Mesenchymal stem cell (in vitro differentiated cells and primary cell): ENCODE measurements around the gene TRAM2.

Experiments
- DNase-seq: peaks from one replicate; pipeline ENCODE4 v3.0.0-alpha.2; 2013
- H2AFZ ChIP-seq: one replicate; pipeline ENCODE4 v1.6.1; 2013; ENCODE audit warnings: low read depth, mild to moderate bottlenecking, control low read depth, inconsistent platforms, low read length, moderate library complexity
- H2AK5ac ChIP-seq: 2 replicates; pipeline ENCODE4 v1.6.1; 2013; ENCODE audit warnings: low read length, moderate library complexity, mild to moderate bottlenecking, inconsistent platforms; ENCODE audit not compliant: severe bottlenecking
- H2BK120ac ChIP-seq: one replicate; pipeline ENCODE4 v1.6.1; 2013; ENCODE audit warnings: low read depth, mild to moderate bottlenecking, inconsistent platforms, low read length, moderate library complexity
- H2BK12ac ChIP-seq, 2 experiments: one replicate each; pipeline ENCODE4 v1.6.1; 2013; ENCODE audit warnings: inconsistent platforms in 2 of 2, low read length in 2 of 2, mild to moderate bottlenecking in 2 of 2, moderate library complexity in 2 of 2, control low read depth in 1 of 2
- H2BK15ac ChIP-seq: one replicate; pipeline ENCODE4 v1.6.1; 2013; ENCODE audit warnings: mild to moderate bottlenecking, low read depth, inconsistent platforms; ENCODE audit not compliant: poor library complexity, severe bottlenecking
- H2BK5ac ChIP-seq: 2 replicates; pipeline ENCODE4 v1.6.1; 2013; ENCODE audit warnings: low read depth, mild to moderate bottlenecking, low read length, control low read depth, inconsistent platforms; ENCODE audit not compliant: poor library complexity, severe bottlenecking
- H3K14ac ChIP-seq, 2 experiments: one replicate each; pipeline ENCODE4 v1.6.1; 2013; ENCODE audit warnings: inconsistent platforms in 2 of 2, low read length in 2 of 2, control low read depth in 1 of 2, mild to moderate bottlenecking in 1 of 2, moderate library complexity in 1 of 2
- H3K18ac ChIP-seq, 2 experiments: one replicate each; pipeline ENCODE4 v1.6.1; 2013; ENCODE audit warnings: inconsistent platforms in 2 of 2, low read length in 2 of 2, control low read depth in 1 of 2, low read depth in 1 of 2, mild to moderate bottlenecking in 1 of 2
- H3K23ac ChIP-seq, 2 experiments: one replicate each; pipeline ENCODE4 v1.6.1; 2013; ENCODE audit warnings: inconsistent platforms in 2 of 2, low read length in 2 of 2, mild to moderate bottlenecking in 2 of 2, moderate library complexity in 2 of 2, control low read depth in 1 of 2
- H3K27ac ChIP-seq: 2 replicates; pipeline ENCODE4 v1.5.1; 2013; ENCODE audit warnings: mild to moderate bottlenecking, moderate library complexity, low read length, control low read depth, inconsistent platforms; ENCODE audit not compliant: poor library complexity, severe bottlenecking
- H3K27me3 ChIP-seq, 2 experiments: 2 replicates each; pipeline versions ENCODE4 v1.6.1 to v1.7.0; 2013; ENCODE audit warnings: low read length in 2 of 2, mild to moderate bottlenecking in 2 of 2, moderate library complexity in 2 of 2, control low read depth in 1 of 2, inconsistent platforms in 1 of 2; ENCODE audit not compliant: control insufficient read depth in 1 of 2, insufficient read depth in 1 of 2
- H3K36me3 ChIP-seq, 2 experiments: 2 replicates each; pipeline versions ENCODE4 v1.6.1 to v1.7.0; 2013; ENCODE audit warnings: low read length in 2 of 2, control low read depth in 1 of 2, inconsistent platforms in 1 of 2, low read depth in 1 of 2, mild to moderate bottlenecking in 1 of 2; ENCODE audit not compliant: insufficient read depth in 2 of 2, control insufficient read depth in 1 of 2
- H3K4ac ChIP-seq, 2 experiments: one replicate each; pipeline ENCODE4 v1.6.1; 2013; ENCODE audit warnings: inconsistent platforms in 2 of 2, low read length in 2 of 2, mild to moderate bottlenecking in 2 of 2, moderate library complexity in 2 of 2, control low read depth in 1 of 2, low read depth in 1 of 2
- H3K4me1 ChIP-seq: 2 replicates; pipeline ENCODE4 v1.6.1; 2013; ENCODE audit warnings: low read depth, low read length, control low read depth; ENCODE audit not compliant: control insufficient read depth, insufficient read depth
- H3K4me2 ChIP-seq: 2 replicates; pipeline ENCODE4 v1.6.1; 2013; ENCODE audit warnings: low read length, mild to moderate bottlenecking, inconsistent platforms; ENCODE audit not compliant: poor library complexity, severe bottlenecking
- H3K4me3 ChIP-seq, 2 experiments: 2 replicates each; pipeline versions ENCODE4 v1.5.1 to v1.7.0; 2013; ENCODE audit warnings: low read length in 2 of 2, mild to moderate bottlenecking in 2 of 2, control low read depth in 1 of 2, low read depth in 1 of 2; ENCODE audit not compliant: insufficient read depth in 1 of 2
- H3K79me1 ChIP-seq: replicated peaks from 2 replicates; pipeline ENCODE4 v1.6.1; 2013; ENCODE audit warnings: mild to moderate bottlenecking, control low read depth, low read length, inconsistent platforms; ENCODE audit not compliant: poor library complexity, severe bottlenecking
- H3K9ac ChIP-seq: 2 replicates; pipeline ENCODE4 v1.7.0; 2013; ENCODE audit warnings: mild to moderate bottlenecking, low read length, moderate library complexity
- H3K9me3 ChIP-seq: 2 replicates; pipeline ENCODE4 v1.7.0; 2013; ENCODE audit warnings: mild to moderate bottlenecking, low read length; ENCODE audit not compliant: control insufficient read depth
- H4K8ac ChIP-seq: one replicate; pipeline ENCODE4 v1.6.1; 2013; ENCODE audit warnings: inconsistent platforms, mild to moderate bottlenecking, low read length, moderate library complexity
- H4K91ac ChIP-seq: one replicate; pipeline ENCODE4 v1.6.1; 2013; ENCODE audit warnings: mild to moderate bottlenecking, low read length, inconsistent platforms
- WGBS: methylation state at CpG from one replicate; pipeline ENCODE4 v1.1.7; 2013; ENCODE audit warnings: mixed read lengths; 5-methylcytosine and 5-hydroxymethylcytosine counted together

The TRAM2 gene

DNA sequence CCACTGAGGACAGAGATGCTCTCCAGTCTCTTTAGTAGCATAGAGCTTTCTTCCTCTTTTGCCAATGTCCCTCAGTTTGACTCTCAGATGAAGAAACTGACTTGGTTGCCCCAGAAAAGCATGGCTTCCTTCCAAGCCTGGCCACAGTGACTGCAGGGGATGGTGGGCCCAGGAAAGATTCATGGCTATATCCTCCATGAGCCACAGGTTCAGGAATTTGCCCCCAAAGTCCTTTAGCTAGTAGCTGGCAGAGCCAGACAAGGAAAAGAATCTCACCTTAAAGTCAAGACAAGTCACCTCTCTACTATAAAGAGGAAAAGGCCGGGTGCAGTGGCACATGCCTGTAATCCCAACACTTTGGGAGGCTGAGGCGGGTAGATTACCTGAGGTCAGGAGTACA, 43.4 kb downstream of the TRAM2 start:
- peak overlapping the region in 1 of 2 experiments; percentile 81 for H2BK12ac ChIP-seq

DNA sequence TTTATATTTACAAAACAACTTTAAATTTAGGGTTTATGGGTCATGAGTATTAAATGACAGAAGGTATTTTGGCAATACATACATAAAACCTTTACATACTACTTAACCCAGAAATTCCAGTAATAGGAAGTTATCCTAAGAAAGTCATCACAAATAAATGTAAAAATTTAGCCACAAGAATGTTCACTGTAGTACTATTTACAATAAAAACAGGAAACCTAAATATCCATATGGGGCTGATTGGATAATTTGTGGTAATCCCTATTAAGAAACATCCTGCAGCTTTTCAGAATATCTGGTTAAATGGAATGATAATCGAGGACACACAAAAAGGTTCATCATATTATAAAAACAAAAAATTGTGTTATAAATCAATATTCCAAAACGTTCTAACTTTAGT, 44.4 kb downstream of the TRAM2 start:
- Histone ChIP-seq H3K36me3 (peaks cover 51 to 86% of the 10 kb centered on the region in 2 experiments), H2AFZ (no peak overlapping the region), H3K27ac (no peak overlapping the region), H3K27me3 (no peaks in the 10 kb centered on the region), H3K9me3 (no peaks in the 10 kb centered on the region), H2BK5ac (no peak overlapping the region), H2BK15ac (no peak overlapping the region), H3K79me1 (peaks cover 22% of the 10 kb centered on the region), H2AK5ac (no peak overlapping the region), H2BK12ac (no peak overlapping the region), H3K9ac (no peak overlapping the region), H2BK120ac (no peak overlapping the region), H3K4me3 (no peak overlapping the region), H3K4ac (no peak overlapping the region), H4K8ac (no peak overlapping the region), H3K4me1 (peaks cover 26% of the 10 kb centered on the region), H3K18ac (no peak overlapping the region), H3K23ac (no peak overlapping the region), H3K4me2 (no peak overlapping the region), H4K91ac (no peak overlapping the region), H3K14ac (no peak overlapping the region)
- DNase-seq, result no peak
- WGBS, result no CpG with 5 or more reads among the region's 2 CpGs

More for the DNA sequence above, 43.4 kb downstream of the TRAM2 start:
- Histone ChIP-seq H3K36me3 (peaks cover 44 to 77% of the 10 kb centered on the region in 2 experiments), H2AFZ (no peak overlapping the region), H2AK5ac (peak overlapping the region; percentile 66), H3K4ac (peak overlapping the region in 1 of 2 experiments; percentile 15), H3K4me2 (no peak overlapping the region), H2BK15ac (no peak overlapping the region), H4K91ac (no peak overlapping the region), H3K18ac (peak overlapping the region; percentile 26 to 89), H3K9ac (no peak overlapping the region), H3K4me1 (peaks cover 30% of the 10 kb centered on the region), H3K79me1 (peaks cover 23% of the 10 kb centered on the region), H3K9me3 (no peaks in the 10 kb centered on the region), H4K8ac (peak overlapping the region; percentile 74), H2BK5ac (no peak overlapping the region), H2BK120ac (peak overlapping the region; percentile 69), H3K4me3 (no peak overlapping the region), H3K27me3 (no peaks in the 10 kb centered on the region), H3K23ac (no peak overlapping the region), H3K14ac (peak overlapping the region in 1 of 2 experiments; percentile 78), H3K27ac (peak overlapping the region; percentile 8)
- DNase-seq, result no peak
- WGBS, result 78% methylated on average over 1 of the region's 2 CpGs

DNA sequence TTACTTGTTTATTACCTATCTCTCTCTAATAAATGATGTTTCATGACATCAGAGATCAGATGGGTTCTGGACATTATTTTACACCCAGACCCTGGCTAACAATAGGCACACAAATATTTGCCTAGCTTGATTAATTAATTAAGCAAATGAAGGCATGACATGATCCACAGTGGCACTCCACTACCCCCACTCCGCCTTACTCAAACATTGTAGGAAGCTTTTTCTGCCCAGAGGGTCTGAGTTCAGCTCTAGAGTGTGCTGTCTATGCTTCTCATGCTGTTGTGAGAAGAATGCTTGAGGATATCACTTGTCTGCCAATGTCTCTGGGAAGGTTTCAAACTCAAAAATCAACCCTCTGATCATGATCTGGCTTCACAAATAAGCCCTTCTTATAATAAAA, 45.0 kb downstream of the TRAM2 start:
- H2BK5ac ChIP-seq, result no peak overlapping the region
- no CpG with 5 or more reads among the region's 1 CpG for WGBS
- H3K79me1 ChIP-seq, result peaks cover 22% of the 10 kb centered on the region

DNA sequence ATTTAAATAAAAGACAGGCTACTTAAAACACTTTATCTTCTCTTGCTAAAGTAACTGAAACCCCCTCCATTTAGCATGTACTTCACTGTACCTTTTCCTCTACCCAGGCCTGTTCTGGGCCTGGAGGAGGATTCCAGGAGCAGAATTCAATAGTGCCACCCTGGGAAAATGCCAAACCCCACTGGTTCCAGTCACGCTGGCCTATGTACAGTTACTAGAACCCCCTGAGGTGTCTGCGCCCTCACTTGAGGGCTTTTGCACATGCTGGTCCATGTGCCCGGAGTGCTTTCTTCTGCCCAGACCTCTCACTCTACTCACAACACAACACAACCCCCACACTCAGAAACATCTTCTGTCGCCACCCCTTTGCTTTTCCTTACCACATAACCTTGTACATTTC, 45.5 kb downstream of the TRAM2 start:
- Histone ChIP-seq H3K14ac (no peak overlapping the region), H2BK5ac (no peak overlapping the region), H3K27ac (peak overlapping the region; percentile 7), H3K4me2 (no peak overlapping the region), H2AK5ac (peak overlapping the region; percentile 94), H3K9me3 (no peaks in the 10 kb centered on the region), H2AFZ (no peak overlapping the region), H3K27me3 (no peaks in the 10 kb centered on the region), H4K8ac (peak overlapping the region; percentile 66), H3K4me1 (peaks cover 23% of the 10 kb centered on the region), H3K18ac (peak overlapping the region; percentile 65 to 70), H3K79me1 (peaks cover 22% of the 10 kb centered on the region), H2BK15ac (peak overlapping the region; percentile 78), H4K91ac (peak overlapping the region; percentile 80), H3K4me3 (no peak overlapping the region), H2BK12ac (peak overlapping the region in 1 of 2 experiments; percentile 18), H3K9ac (no peak overlapping the region), H3K4ac (peak overlapping the region in 1 of 2 experiments; percentile 53), H3K36me3 (peaks cover 47 to 87% of the 10 kb centered on the region in 2 experiments), H3K23ac (no peak overlapping the region), H2BK120ac (no peak overlapping the region)
- no peak for DNase-seq
- over 99% methylated on average over 4 of the region's 4 CpGs for WGBS

More for the DNA sequence above, 45.0 kb downstream of the TRAM2 start:
- no peak overlapping the region for H3K4me2 ChIP-seq
- peak overlapping the region in 1 of 2 experiments; percentile 48 for H2BK12ac ChIP-seq
- H3K27ac ChIP-seq, result peak overlapping the region; percentile 27
- no peak overlapping the region for H4K91ac ChIP-seq
- H3K4me3 ChIP-seq, result no peak overlapping the region
- H3K4ac ChIP-seq, result peak overlapping the region; percentile 24 to 75
- H3K9me3 ChIP-seq, result no peaks in the 10 kb centered on the region
- H2BK120ac ChIP-seq, result no peak overlapping the region
- no peak overlapping the region for H2BK15ac ChIP-seq
- H3K27me3 ChIP-seq, result no peaks in the 10 kb centered on the region
- H3K14ac ChIP-seq, result peak overlapping the region in 1 of 2 experiments; percentile 56
- H3K9ac ChIP-seq, result no peak overlapping the region
- peaks cover 26% of the 10 kb centered on the region for H3K4me1 ChIP-seq
- H2AK5ac ChIP-seq, result peak overlapping the region; percentile 92
- no peak overlapping the region for H3K18ac ChIP-seq
- DNase-seq, result no peak
- H2AFZ ChIP-seq, result no peak overlapping the region
- peak overlapping the region; percentile 19 for H4K8ac ChIP-seq
- no peak overlapping the region for H3K23ac ChIP-seq
- H3K36me3 ChIP-seq, result peaks cover 51 to 87% of the 10 kb centered on the region in 2 experiments
